ACHN (cell line): Measurements from ENCODE around the gene BAG1.

Source experiments
- DNase-seq: peaks from one replicate; pipeline ENCODE4 v3.0.0-alpha.2; 2015
- in situ Hi-C: cut with HindIII; loops from 2 replicates; pipeline ENCODE4 v1.10.0; 2017; ENCODE audit warnings: low sequenced_read_pairs, low pct_ligation_motif_present, low pct_unique_long_range_greater_than_20kb

Gene BAG1

GRCh38 chr9:33227741-33228140, 36.8 kb downstream of the BAG1 start:
- in situ Hi-C loops: no loop called here
- no peak for DNase-seq

- in situ Hi-C loops: no loop called here
- DNase-seq: no peak
Measured at GRCh38 chr9:33227008-33227398, 37.5 kb downstream of the BAG1 start.

- peak; percentile 73 for DNase-seq
- in situ Hi-C loops: no loop called here
Measured at GRCh38 chr9:33225319-33226147, 39.0 kb downstream of the BAG1 start.

- DNase-seq: no peak
- in situ Hi-C loops: loop anchor here (25.0 kb wide), 1 partner anchor 136 kb away; the partner anchor contains the start of gene SMU1
Measured at GRCh38 chr9:33223696-33224095, 40.8 kb downstream of the BAG1 start.

- DNase-seq: no peak
- in situ Hi-C loops: loop anchor here (25.0 kb wide), 1 partner anchor 135 kb away; the partner anchor contains the start of gene SMU1
Measured at GRCh38 chr9:33222031-33222430, 42.5 kb downstream of the BAG1 start.

GRCh38 chr9:33221568-33221884, 43.0 kb downstream of the BAG1 start:
- DNase-seq: no peak
- in situ Hi-C loops: loop anchor here (25.0 kb wide), 1 partner anchor 134 kb away; the partner anchor contains the start of gene SMU1

- DNase-seq: no peak
- in situ Hi-C loops: loop anchor here (25.0 kb wide), 1 partner anchor 134 kb away; the partner anchor contains the start of gene SMU1
Measured at GRCh38 chr9:33220681-33221567, 43.6 kb downstream of the BAG1 start.

- DNase-seq: no peak
- in situ Hi-C loops: loop anchor here (25.0 kb wide), 1 partner anchor 125 kb away; the partner anchor contains the start of gene SMU1
Measured at GRCh38 chr9:33211695-33212393, 52.7 kb downstream of the BAG1 start.

- DNase-seq: no peak
- in situ Hi-C loops: loop anchor here (25.0 kb wide), 1 partner anchor 123 kb away; the partner anchor contains the start of gene SMU1
Measured at GRCh38 chr9:33210006-33210715, 54.3 kb downstream of the BAG1 start.

GRCh38 chr9:33209394-33209793, 55.1 kb downstream of the BAG1 start:
- in situ Hi-C loops: loop anchor here (25.0 kb wide), 1 partner anchor 122 kb away; the partner anchor contains the start of gene SMU1
- DNase-seq: no peak

GRCh38 chr9:33202552-33203201, 61.8 kb downstream of the BAG1 start:
- no peak for DNase-seq
- in situ Hi-C loops: loop anchor here (25.0 kb wide), 1 partner anchor 115 kb away; the partner anchor contains the start of gene SMU1
